NCI-H1092 treated with DMSO at 0.1 percent for 48 hours (cell line): ENCODE data around the gene BIRC3.

Source experiments
- DNase-seq: peaks from one replicate; lab custom pipeline; 2025; lab: John Stamatoyannopoulos, UW

Gene BIRC3

DNA sequence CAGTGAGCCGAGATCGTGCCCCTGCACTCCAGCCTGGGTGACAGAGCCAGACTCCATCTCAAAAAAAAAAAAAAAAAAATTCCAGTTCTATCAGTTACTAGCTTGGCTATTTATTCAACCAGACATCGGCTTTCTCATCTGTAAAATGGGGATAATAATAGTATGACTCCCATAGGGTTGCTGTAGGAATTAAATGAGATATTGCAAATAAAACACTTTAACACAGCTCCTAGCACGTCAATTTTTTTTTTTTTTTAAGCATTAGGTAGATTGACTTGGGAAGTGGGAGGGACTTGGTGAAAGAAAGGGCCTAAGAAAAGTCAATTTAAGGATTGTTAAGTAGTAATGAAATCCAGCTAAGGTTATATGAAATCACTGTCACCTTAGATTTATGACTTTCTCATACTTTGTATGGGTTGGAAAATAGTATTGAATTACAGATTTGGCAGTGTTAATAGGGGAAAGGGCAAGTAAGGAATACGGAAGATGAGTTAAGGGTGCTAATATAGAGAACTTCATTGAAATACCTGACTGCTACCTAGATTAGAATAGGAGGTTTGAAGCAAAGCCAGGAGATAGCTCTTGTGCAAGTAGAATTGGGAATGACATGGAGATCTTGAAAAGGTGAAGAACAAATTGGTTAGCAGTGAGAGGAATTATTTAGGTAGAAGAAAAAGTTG, 58.6 kb downstream of the BIRC3 start:
- DNase-seq = no peak

DNA sequence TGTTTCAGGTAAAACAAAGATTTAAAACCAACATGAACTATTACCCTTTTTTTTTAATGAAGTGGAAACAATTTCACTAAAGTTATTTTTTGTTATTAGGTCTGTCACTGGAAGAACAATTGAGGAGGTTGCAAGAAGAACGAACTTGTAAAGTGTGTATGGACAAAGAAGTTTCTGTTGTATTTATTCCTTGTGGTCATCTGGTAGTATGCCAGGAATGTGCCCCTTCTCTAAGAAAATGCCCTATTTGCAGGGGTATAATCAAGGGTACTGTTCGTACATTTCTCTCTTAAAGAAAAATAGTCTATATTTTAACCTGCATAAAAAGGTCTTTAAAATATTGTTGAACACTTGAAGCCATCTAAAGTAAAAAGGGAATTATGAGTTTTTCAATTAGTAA, 60.6 kb downstream of the BIRC3 start:
- no peak for DNase-seq

DNA sequence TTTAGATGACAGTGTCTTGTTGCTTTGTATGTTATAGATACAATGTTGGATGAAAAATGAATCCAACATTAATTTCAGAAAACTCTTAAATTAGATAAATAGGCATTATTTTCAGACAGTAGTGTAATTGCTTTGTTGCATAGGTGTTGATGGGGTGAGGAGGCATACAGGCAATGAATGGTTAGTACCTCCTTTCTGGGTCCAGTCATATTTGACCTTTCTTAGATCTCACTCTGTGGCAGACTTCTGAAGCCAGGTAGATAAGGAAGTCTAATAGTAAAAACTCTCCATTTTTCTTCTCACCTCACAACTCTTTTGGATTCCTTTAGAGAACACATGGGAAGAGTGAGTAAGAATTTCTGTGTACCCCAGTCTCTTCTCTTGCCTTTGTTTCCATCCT, 61.5 kb downstream of the BIRC3 start:
- no peak for DNase-seq

DNA sequence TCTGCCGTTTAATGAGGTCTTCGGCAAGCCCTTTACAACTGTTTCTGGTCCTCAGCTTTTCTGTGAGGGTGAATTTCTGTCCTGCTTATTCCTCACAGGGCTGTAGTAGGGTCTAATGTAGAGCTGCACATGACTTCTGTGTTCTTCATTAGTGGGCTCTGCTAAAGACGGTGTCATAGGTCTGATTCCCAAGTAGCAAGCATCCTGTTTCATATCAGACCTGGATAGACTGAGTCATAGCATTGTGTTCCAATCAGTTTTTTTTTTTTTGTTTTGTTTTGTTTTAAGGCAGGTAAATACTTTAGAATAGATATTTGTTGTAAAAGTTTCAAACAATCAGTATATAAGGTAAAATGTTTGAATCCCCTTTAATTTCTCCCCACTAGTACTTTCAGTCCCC, 65.1 kb downstream of the BIRC3 start:
- DNase-seq = no peak

DNA sequence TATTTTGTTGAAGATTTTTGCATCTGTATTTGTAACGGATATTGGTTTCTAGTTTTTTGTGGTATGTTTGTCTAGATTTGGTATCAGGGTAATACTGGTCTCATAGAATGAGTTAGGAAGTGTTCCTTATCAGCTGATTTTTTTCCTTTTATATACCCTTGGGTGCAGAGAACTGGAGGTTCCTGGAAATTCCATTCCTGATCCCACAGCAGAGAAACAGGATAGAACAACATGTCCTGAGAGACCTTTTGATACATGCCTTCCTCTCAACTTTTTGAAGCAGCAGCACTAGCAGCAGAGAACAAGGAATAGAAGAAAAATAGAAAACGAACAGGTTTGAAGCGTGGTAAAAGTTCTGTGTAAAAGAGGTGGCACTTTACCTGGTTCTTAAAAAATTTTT, 66.6 kb downstream of the BIRC3 start:
- no peak for DNase-seq

DNA sequence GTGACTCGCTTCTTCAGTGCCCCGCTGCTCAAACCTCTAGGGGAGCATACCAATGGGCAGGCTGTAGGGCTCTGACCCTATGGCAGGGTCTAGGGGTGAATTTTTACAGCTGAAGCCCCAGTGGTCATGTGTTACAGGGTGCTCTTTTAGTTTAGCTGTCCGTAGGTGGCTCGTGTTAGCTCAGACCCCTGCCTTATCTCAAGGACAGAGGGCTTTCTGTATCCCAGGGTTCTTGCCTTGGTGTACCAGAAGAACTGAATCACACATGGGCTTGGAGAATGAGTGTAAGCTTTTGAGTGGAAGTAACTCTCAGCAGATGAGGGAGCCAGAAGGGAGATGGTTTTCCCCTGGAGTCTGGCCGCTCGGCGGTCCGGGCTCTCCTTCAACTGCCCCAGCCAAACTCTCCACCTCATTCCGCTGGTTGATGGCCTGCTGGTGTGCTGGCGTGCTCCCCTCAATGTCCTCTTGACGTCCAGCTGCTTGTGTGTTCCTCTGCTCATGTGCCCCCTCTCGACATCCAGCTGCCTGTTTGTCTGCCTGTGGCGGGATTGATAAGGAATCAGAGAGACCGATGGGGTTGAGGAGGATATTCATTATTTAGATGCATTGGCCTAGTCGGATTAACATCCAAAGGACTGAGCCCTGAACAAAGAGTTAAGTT, 67.3 kb downstream of the BIRC3 start:
- no peak for DNase-seq

DNA sequence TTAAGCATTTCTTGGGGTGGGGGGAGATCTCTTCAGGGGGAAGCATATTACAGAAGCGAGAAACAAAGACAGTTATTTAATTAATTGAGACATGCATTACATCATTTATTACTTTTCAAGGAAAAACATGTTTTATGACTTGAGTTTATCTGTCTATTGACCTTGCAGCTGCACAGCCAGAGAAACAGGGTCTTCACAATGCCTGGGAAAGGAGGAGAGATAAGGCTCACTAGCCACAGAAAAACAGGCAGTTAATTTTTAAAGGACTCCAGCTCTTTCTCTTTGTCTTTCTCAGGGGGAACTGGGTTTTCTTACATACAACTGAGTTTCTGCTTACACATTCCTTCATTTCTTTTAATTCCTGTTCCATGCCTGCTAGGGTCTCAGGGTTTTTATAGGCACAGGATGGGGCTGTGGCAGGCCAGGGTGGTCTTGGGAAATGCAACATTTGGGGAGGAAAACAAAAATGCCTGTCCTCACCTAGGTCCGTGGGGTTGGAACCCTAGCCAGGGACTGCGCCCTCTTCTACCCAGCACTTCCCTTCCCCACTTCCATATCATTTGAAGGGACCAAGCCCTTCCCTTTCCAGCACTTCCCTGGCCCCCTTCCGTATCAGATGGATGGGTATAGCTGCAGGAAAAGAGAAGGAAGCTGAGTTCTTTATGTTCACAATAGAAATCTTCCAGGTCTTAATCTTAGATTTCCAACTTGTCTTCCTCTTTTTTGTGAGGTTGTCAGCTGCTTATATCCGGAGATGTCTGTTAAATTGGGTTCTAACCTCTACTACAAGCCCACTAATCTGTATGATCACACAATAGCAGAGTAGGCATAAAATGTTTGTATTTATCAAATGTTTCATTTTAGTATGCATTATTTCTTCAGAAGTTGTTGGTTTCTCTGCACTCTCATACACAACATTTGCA, 68.1 kb downstream of the BIRC3 start:
- DNase-seq = no peak

GRCh38 chr11:102386136-102386734, 69.0 kb downstream of the BIRC3 start:
- DNase-seq = no peak

- no peak for DNase-seq
These were observed 69.9 kb downstream of the BIRC3 start for GRCh38 chr11:102387043-102387781.
